ENCODE measurements around the gene C1QTNF4.

The C1QTNF4 gene

GRCh38 chr11:47606731-47607130, 12.5 kb upstream of the C1QTNF4 start:
- TF ChIP-seq GATA2 (IDR thresholded peaks at IDR 0.05; ENCODE audit: low read depth, low read length) (no peak), GATA3 (IDR thresholded peaks at IDR 0.05; ENCODE audit: low read depth, low read length) (no peak)

GRCh38 chr11:47605921-47606320, 11.7 kb upstream of the C1QTNF4 start:
- TF ChIP-seq GATA3 (IDR thresholded peaks at IDR 0.05; ENCODE audit: low read depth, low read length) = no peak
- no peak for TF ChIP-seq GATA2 (IDR thresholded peaks at IDR 0.05; ENCODE audit: low read depth, low read length)

- no peak for TF ChIP-seq GATA3 (IDR thresholded peaks at IDR 0.05; ENCODE audit: low read depth, low read length)
- TF ChIP-seq GATA2 (IDR thresholded peaks at IDR 0.05; ENCODE audit: low read depth, low read length) = no peak
Measured at GRCh38 chr11:47603295-47603694, 9.1 kb upstream of the C1QTNF4 start.

- TF ChIP-seq GATA3 (IDR thresholded peaks at IDR 0.05; ENCODE audit: low read depth, low read length) = no peak
Measured at GRCh38 chr11:47599902-47600301, 5.7 kb upstream of the C1QTNF4 start.

GRCh38 chr11:47595967-47596366, 1.8 kb upstream of the C1QTNF4 start:
- TF ChIP-seq GATA2 (IDR thresholded peaks at IDR 0.05; ENCODE audit: low read depth, low read length) (no peak), GATA3 (IDR thresholded peaks at IDR 0.05; ENCODE audit: low read depth, low read length) (no peak)

GRCh38 chr11:47595029-47595428, 818 bp upstream of the C1QTNF4 start:
- TF ChIP-seq GATA2 (IDR thresholded peaks at IDR 0.05; ENCODE audit: low read depth, low read length) = no peak
- no peak for TF ChIP-seq GATA3 (IDR thresholded peaks at IDR 0.05; ENCODE audit: low read depth, low read length)

GRCh38 chr11:47593492-47593933, 698 bp downstream of the C1QTNF4 start:
- TF ChIP-seq GATA3 (IDR thresholded peaks at IDR 0.05; ENCODE audit: low read depth, low read length) = no peak
- no peak for TF ChIP-seq GATA2 (IDR thresholded peaks at IDR 0.05; ENCODE audit: low read depth, low read length)

GRCh38 chr11:47592970-47593369, 1.2 kb downstream of the C1QTNF4 start:
- TF ChIP-seq GATA3 (IDR thresholded peaks at IDR 0.05; ENCODE audit: low read depth, low read length) = no peak

GRCh38 chr11:47592251-47592650, 2.0 kb downstream of the C1QTNF4 start:
- no peak for TF ChIP-seq GATA3 (IDR thresholded peaks at IDR 0.05; ENCODE audit: low read depth, low read length)
- TF ChIP-seq GATA2 (IDR thresholded peaks at IDR 0.05; ENCODE audit: low read depth, low read length) = no peak

- TF ChIP-seq GATA3 (IDR thresholded peaks at IDR 0.05; ENCODE audit: low read depth, low read length) (no peak), GATA2 (IDR thresholded peaks at IDR 0.05; ENCODE audit: low read depth, low read length) (no peak)
Measured at GRCh38 chr11:47591764-47592163, 2.4 kb downstream of the C1QTNF4 start.

- TF ChIP-seq GATA2 (IDR thresholded peaks at IDR 0.05; ENCODE audit: low read depth, low read length) = no peak
- TF ChIP-seq GATA3 (IDR thresholded peaks at IDR 0.05; ENCODE audit: low read depth, low read length) = no peak
Measured at GRCh38 chr11:47589977-47590861, 4.0 kb downstream of the C1QTNF4 start.

GRCh38 chr11:47589584-47589976, 4.6 kb downstream of the C1QTNF4 start:
- TF ChIP-seq GATA3 (IDR thresholded peaks at IDR 0.05; ENCODE audit: low read depth, low read length) (no peak), GATA2 (IDR thresholded peaks at IDR 0.05; ENCODE audit: low read depth, low read length) (no peak)

- TF ChIP-seq GATA3 (IDR thresholded peaks at IDR 0.05; ENCODE audit: low read depth, low read length) (no peak), GATA2 (IDR thresholded peaks at IDR 0.05; ENCODE audit: low read depth, low read length) (no peak)
Measured at GRCh38 chr11:47589118-47589517, 5.1 kb downstream of the C1QTNF4 start.

GRCh38 chr11:47587723-47588326, 6.4 kb downstream of the C1QTNF4 start:
- TF ChIP-seq GATA3 (IDR thresholded peaks at IDR 0.05; ENCODE audit: low read depth, low read length) (no peak), GATA2 (IDR thresholded peaks at IDR 0.05; ENCODE audit: low read depth, low read length) (no peak)
